MG63 (cell line): ENCODE data around the gene ADAMTS18. TPM values are rescaled to one million over a fixed set of nuclear protein-coding genes. Genes with fewer than 3 reads are reported as not detected.
"Not testable (repeated sequence)": the region's sequence is repeated elsewhere in the genome, so short reads cannot be mapped to it uniquely, and the experiment has no call there.

ENCODE experiments used
- DNase-seq: peaks from one replicate; pipeline ENCODE4 v3.0.0-alpha.2; 2020
- H3K27me3 ChIP-seq: fragments of 250-450 bp; sonication (Bioruptor Pico); 2 replicates; pipeline ENCODE4 v1.5.1; 2020; ENCODE audit warnings: mild to moderate bottlenecking, moderate library complexity
- H3K36me3 ChIP-seq: fragments of 250-450 bp; sonication (Bioruptor Pico); 2 replicates; pipeline ENCODE4 v1.5.1; 2020; ENCODE audit warnings: mild to moderate bottlenecking, moderate library complexity
- H3K4me3 ChIP-seq: fragments of 250-450 bp; sonication (Bioruptor Pico); 2 replicates; pipeline ENCODE4 v1.5.1; 2020; ENCODE audit warnings: mild to moderate bottlenecking, moderate library complexity
- H3K9me3 ChIP-seq: fragments of 250-450 bp; sonication (Bioruptor Pico); 2 replicates; pipeline ENCODE4 v1.5.1; 2020; ENCODE audit warnings: mild to moderate bottlenecking, moderate library complexity
- total RNA-seq: library from RNA; depleted of rRNA; stranded (reverse); fragments of >200 nt; shearing (Covaris generic); gene quantifications from 2 replicates; pipeline ENCODE4 v1.2.3, GENCODE V29; 2014; ENCODE audit warnings: low replicate concordance; rRNA removed

The ADAMTS18 gene
- total RNA-seq = not detected in 2 replicates

- Histone ChIP-seq H3K9me3 (no peaks in the 10 kb centered on the region), H3K27me3 (peaks cover 17% of the 10 kb centered on the region), H3K4me3 (no peak within 1 kb of the TSS), H3K36me3 (no peaks in the 10 kb centered on the region)
- no peak for DNase-seq
Measured at GRCh38 chr16:77434530-77435271, at the start of gene ADAMTS18. ADAMTS18 (minus strand) TSS chr16:77435034; CDS start chr16:77434695, 339 bp downstream.

DNA sequence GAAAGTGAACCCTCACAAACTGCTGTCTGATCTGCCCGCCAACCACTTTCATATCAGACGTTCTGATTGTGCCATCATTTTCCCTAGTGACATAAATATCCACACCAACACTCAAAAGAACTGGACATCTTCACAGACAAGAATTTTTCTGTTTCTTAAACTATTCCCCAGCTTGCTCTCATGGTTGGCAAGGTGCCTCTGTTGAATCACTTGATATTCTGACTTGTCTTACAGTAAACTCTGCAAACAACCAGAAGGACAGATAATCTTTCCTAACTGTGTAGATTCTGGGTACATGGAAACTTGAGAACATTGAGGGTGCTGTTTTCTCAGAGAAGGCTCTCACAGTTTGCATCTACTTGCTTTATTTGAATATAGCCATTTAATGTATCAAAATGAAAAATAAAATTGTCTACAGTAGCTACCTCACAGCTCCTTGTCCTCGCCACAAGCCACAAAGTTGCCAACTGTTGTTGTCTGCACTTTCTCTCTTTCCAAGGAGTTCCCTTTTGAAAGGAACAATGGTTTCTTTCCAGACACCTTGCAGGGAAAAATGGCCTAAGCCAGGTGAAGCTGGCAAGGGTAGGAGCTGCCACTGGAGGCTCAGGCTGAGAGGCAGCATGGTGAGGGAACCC is 46.0 kb upstream of the ADAMTS18 start:
- Histone ChIP-seq H3K9me3 (no peaks in the 10 kb centered on the region), H3K27me3 (no peaks in the 10 kb centered on the region), H3K4me3 (no peak overlapping the region), H3K36me3 (no peaks in the 10 kb centered on the region)
- no peak for DNase-seq

GRCh38 chr16:77472262-77472661 is 37.4 kb upstream of the ADAMTS18 start:
- Histone ChIP-seq H3K27me3 (no peaks in the 10 kb centered on the region), H3K4me3 (no peak overlapping the region), H3K9me3 (no peaks in the 10 kb centered on the region), H3K36me3 (no peaks in the 10 kb centered on the region)
- DNase-seq = no peak

DNA sequence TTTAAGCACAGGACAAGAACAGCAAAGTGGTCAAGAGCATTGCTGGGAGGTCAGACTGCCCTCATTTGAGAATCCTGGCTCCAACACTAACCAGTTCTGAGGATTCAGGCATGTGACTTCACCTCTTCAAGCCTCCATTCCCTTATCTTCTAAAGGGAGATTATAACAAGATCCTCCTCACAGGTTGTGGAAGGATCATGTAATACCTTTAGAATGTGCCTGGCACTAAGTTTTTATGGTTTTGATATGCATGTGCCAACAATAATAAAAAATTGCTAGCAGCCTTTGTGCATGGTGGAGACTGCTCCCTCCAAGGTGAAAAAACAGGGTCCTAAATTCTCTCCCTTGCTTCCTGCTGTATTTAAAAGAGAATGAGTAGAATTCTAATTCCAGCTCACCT is 36.0 kb upstream of the ADAMTS18 start:
- Histone ChIP-seq H3K36me3 (no peaks in the 10 kb centered on the region), H3K27me3 (no peaks in the 10 kb centered on the region), H3K9me3 (no peaks in the 10 kb centered on the region), H3K4me3 (no peak overlapping the region)
- DNase-seq = no peak

DNA sequence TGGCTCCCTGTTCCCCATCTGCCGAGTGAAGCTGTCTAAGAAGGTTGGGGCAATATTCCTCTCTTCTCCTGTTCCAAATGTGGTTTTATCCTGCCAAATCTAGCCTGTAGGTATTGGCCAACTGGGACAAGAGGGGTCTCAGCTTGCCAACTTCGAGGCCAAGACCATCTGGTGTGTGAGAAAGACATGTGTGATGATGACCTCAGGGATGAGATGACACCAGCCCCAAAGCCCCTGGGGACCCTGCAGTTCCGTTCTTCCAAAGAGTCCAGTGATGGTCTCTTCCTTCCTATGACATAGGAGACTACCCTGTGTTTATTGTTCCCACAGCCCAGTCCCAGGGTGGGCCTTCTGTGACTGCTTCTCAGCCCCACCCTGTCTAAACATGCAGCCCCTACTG is 34.8 kb upstream of the ADAMTS18 start:
- Histone ChIP-seq H3K9me3 (no peaks in the 10 kb centered on the region), H3K27me3 (no peaks in the 10 kb centered on the region), H3K4me3 (no peak overlapping the region), H3K36me3 (no peaks in the 10 kb centered on the region)
- DNase-seq = no peak

GRCh38 chr16:77468831-77469230 is 34.0 kb upstream of the ADAMTS18 start:
- H3K9me3 ChIP-seq = no peaks in the 10 kb centered on the region
- H3K27me3 ChIP-seq = no peaks in the 10 kb centered on the region
- no peak overlapping the region for H3K4me3 ChIP-seq
- no peak for DNase-seq
- H3K36me3 ChIP-seq = no peaks in the 10 kb centered on the region

DNA sequence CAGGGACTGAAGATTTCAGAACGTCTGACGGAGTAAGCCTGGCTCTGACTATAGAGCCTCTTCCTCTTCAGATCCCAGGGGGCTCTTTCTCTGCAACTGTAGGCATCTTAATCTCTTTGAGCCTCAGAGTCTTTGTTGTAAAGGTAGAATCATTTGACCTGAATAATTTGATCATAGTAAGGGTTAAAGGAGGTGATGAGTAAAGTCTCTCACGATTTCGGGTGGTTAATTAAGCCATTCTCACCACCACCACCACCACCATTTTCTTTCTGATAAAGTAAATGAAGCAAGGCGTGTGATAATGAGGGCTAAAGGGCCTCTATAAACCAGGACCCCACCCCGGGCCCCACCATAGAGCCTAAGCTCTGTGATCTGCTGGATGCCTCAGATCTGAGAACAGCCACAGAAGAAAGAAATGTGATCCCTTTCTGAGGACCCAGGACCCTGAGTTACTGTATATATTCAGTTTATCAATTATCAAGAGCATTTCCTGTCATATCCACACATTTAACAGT is 33.0 kb upstream of the ADAMTS18 start:
- Histone ChIP-seq H3K9me3 (no peaks in the 10 kb centered on the region), H3K4me3 (no peak overlapping the region), H3K27me3 (no peaks in the 10 kb centered on the region), H3K36me3 (no peaks in the 10 kb centered on the region)
- no peak for DNase-seq

DNA sequence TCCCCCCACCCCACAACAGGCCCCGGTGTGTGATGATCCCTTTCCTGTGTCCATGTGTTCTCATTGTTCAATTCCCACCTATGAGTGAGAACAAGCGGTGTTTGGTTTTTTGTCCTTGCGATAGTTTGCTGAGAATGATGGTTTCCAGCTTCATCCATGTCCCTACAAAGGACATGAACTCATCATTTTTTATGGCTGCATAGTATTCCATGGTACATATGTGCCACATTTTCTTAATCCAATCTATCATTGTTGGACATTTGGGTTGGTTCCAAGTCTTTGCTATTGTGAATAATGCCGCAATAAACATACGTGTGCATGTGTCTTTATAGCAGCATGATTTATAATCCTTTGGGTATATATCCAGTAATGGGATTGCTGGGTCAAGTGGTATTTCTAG is 28.8 kb upstream of the ADAMTS18 start:
- H3K27me3 ChIP-seq, H3K9me3 ChIP-seq, H3K4me3 ChIP-seq, H3K36me3 ChIP-seq, DNase-seq: not testable (repeated sequence)

DNA sequence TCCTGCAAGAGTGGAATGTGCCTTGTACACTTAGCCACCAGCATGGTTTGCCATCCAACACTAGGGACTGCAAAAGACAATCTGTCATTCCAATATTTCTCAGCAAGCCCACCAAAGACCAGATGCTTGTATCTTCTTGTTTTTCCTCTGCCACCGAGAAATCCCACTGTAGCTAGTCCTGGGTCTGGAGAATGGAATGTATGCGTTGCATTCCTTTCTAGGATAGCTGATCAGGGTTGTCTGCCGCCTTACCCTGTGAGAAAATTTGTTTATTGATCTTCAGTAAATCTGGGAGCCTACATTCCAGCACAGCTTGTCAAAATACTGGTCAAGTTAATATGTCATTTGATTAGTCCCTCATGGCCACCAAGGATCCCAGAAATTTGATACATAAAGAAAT is 28.1 kb upstream of the ADAMTS18 start:
- Histone ChIP-seq H3K4me3 (no peak overlapping the region), H3K27me3 (no peaks in the 10 kb centered on the region), H3K9me3 (no peaks in the 10 kb centered on the region), H3K36me3 (no peaks in the 10 kb centered on the region)
- no peak for DNase-seq

DNA sequence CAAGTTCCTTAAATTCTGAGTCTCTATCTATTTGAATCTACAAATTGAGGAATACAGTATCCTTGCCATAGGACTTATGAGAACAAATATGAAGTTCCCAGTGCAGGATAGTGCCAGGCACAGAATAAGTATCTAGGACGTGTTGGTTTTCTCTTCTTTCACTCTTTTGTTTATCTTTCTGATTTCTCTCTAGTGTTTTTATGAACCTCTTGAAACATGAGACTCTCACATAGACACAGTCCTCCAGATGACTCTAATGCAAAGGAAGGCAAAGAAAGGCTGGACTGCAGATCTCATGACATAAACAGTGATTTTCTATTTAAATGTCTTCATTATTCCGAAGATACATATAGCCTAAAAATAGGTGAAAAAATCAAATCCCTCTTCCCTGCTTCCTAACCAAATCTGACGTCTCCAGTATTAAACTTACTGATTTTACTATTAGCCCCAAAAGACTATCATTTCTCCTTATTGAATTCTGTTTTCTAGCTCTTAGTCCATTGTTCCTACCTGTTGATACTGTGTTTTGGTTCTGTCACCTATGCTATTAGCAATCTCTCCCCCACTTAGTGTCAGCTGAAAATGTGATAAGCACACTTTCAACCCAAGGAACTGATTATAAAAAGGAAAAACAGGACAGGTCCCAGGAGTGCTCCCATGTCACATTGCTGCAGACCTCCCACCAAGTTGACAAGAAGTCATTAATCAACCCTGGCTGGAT is 24.9 kb upstream of the ADAMTS18 start:
- Histone ChIP-seq H3K27me3 (no peaks in the 10 kb centered on the region), H3K4me3 (no peak overlapping the region), H3K9me3 (no peaks in the 10 kb centered on the region), H3K36me3 (no peaks in the 10 kb centered on the region)
- DNase-seq = no peak

DNA sequence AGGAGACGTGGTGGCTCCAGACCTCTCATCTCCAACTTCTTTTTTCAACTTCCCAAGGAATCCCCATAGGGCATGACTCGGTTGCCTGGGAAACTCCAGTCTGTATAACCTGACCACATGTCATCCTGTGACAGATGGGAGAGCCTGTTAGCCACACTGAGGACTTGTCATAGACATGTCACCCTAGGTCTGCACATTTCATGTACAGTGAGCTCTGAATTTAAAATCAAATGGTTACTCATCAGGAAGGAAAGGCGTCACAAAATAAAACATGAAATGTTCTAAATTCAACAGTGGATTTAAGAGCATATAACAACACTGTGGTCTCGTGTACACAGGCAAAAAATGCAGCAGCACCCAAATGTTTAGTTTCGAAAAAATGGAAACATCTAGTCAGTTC is 22.2 kb upstream of the ADAMTS18 start:
- Histone ChIP-seq H3K4me3 (no peak overlapping the region), H3K9me3 (no peaks in the 10 kb centered on the region), H3K36me3 (no peaks in the 10 kb centered on the region), H3K27me3 (no peaks in the 10 kb centered on the region)
- DNase-seq = no peak

- DNase-seq = no peak
- Histone ChIP-seq H3K27me3 (no peaks in the 10 kb centered on the region), H3K9me3 (no peaks in the 10 kb centered on the region), H3K36me3 (no peaks in the 10 kb centered on the region), H3K4me3 (no peak overlapping the region)
Measured at GRCh38 chr16:77452243-77452642, 17.4 kb upstream of the ADAMTS18 start.

- no peaks in the 10 kb centered on the region for H3K36me3 ChIP-seq
- H3K4me3 ChIP-seq = no peak overlapping the region
- no peaks in the 10 kb centered on the region for H3K27me3 ChIP-seq
- no peak for DNase-seq
- H3K9me3 ChIP-seq = no peaks in the 10 kb centered on the region
Measured at GRCh38 chr16:77450790-77451487, 16.1 kb upstream of the ADAMTS18 start.

DNA sequence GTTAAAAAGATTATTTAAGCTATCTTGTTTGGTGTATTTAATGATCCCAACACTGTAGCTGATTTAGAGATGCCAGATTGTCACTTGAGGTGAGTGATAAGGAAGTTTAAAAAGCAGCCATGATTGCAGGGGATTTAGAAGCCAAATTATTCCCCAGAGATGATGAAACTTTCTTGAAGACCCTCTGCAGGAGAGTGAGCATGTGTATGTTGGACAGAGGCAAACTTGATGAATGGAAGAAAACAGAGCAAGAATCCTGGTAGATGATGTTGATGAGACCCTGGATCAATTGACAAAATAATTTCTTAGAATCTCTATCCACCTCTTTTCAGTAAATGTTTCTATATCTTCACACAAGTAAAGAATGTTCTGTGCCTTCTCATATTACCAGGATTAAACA is 14.4 kb upstream of the ADAMTS18 start:
- no peaks in the 10 kb centered on the region for H3K9me3 ChIP-seq
- no peak for DNase-seq
- H3K36me3 ChIP-seq = no peaks in the 10 kb centered on the region
- H3K4me3 ChIP-seq = no peak overlapping the region
- H3K27me3 ChIP-seq = no peaks in the 10 kb centered on the region

- Histone ChIP-seq H3K36me3 (no peaks in the 10 kb centered on the region), H3K4me3 (no peak overlapping the region), H3K9me3 (no peaks in the 10 kb centered on the region), H3K27me3 (no peaks in the 10 kb centered on the region)
- DNase-seq = no peak
Measured at GRCh38 chr16:77445324-77445723, 10.5 kb upstream of the ADAMTS18 start.

DNA sequence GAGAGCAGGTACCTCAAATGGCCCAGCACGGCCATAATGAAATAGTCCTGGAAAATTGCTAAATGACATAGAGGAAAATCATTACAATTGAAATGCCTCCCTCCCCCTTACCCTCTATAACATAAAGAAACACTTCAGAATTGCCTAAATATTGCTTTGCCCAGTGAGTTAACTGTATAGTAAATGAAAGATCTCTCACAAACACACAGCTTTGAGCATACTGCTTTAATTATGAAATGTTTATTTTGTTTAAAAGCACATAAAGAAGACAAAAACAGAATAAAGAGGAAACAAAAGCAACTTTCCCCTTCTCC is 9.3 kb upstream of the ADAMTS18 start:
- Histone ChIP-seq H3K4me3 (no peak overlapping the region), H3K9me3 (no peaks in the 10 kb centered on the region), H3K36me3 (no peaks in the 10 kb centered on the region), H3K27me3 (no peaks in the 10 kb centered on the region)
- no peak for DNase-seq
